Psoas muscle (tissue), 8 donors: ENCODE data around the gene TEK. TPM values are rescaled to one million over a fixed set of nuclear protein-coding genes. Genes with fewer than 3 reads are reported as not detected.
A peak's percentile ranks its signal among the peaks of the same experiment; 100 is the strongest.

Experiments used
- ATAC-seq, 4 donors: fragments of 200-7000 bp; cut with Tn5 transposase; one replicate each; pipeline ENCODE4 v1.9.1; 2020; ENCODE audit warnings: moderate library complexity in 3 of 4, mild to moderate bottlenecking in 2 of 4
- DNase-seq, 2 donors: peaks; one replicate each; pipeline ENCODE4 v3.0.0-alpha.2; 2020
- H3K27ac ChIP-seq: fragments of 200-600 bp; one replicate; pipeline ENCODE4 v1.8.0; 2022
- H3K27me3 ChIP-seq, 3 donors: fragments of 200-600 bp in 1 of 3; one replicate each; pipeline versions ENCODE4 v1.6.1 to v1.8.0; 2013 to 2022; ENCODE audit warnings: low read length in 2 of 3, mild to moderate bottlenecking in 2 of 3, moderate library complexity in 1 of 3; ENCODE audit not compliant: insufficient read depth in 3 of 3
- H3K36me3 ChIP-seq, 2 donors: fragments of 200-600 bp in 1 of 2; one replicate each; pipeline versions ENCODE4 v1.6.1 to v1.8.0; 2013 to 2022; ENCODE audit warnings: low read depth in 1 of 2, mild to moderate bottlenecking in 1 of 2, moderate library complexity in 1 of 2; ENCODE audit not compliant: insufficient read depth in 1 of 2
- H3K4me1 ChIP-seq: fragments of 200-600 bp; one replicate; pipeline ENCODE4 v1.8.0; 2022
- H3K4me3 ChIP-seq: fragments of 200-600 bp; one replicate; pipeline ENCODE4 v1.8.0; 2022; ENCODE audit warnings: mild to moderate bottlenecking
- H3K9me3 ChIP-seq: fragments of 200-600 bp; one replicate; pipeline ENCODE4 v1.8.0; 2022
- WGBS, 3 donors: extraction: QIAGEN DNeasy Blood & Tissue Kit; methylation state at CpG; one replicate each; pipeline versions ENCODE4 v1.1.6 to v1.1.7; 2013; 5-methylcytosine and 5-hydroxymethylcytosine counted together
- intact Hi-C, 2 donors: fragments of 100-400 bp; cut with DNase I; formaldehyde crosslinking; loops; one replicate each; pipeline versions ENCODE4 v1.11.0 to v1.14.2; 2022
- polyA plus RNA-seq, 3 donors: library from polyadenylated mRNA; stranded (reverse); fragments of 200-250 nt; gene quantifications; one replicate each; pipeline ENCODE4 v1.2.3, GENCODE V29; 2013
- total RNA-seq, 4 donors: library from RNA; stranded (reverse); fragmentation: NEBNext Ultra II Directional in 2 of 4; extraction: Animal tissue kit (Norgen Biotek cat#: 25700) in 2 of 4; gene quantifications; one replicate each; pipeline versions ENCODE4 v1.2.1 to v1.2.4, GENCODE V29; 2021 to 2023
- TF ChIP-seq, protein P1 (sequence below): fragments of 200-600 bp; IDR thresholded peaks from one replicate; pipeline ENCODE4 v1.8.0; 2022; ENCODE audit warnings: antibody characterized with exemption
- donor health status: healthy with polysubstance abuse.
- donor health status: DM: no; HTN: no; CAD: no; lungs with moderate emphysema.
- donor health status: Bipolar disorder and iron deficiency.
- donor health status: healthy.
- donor health status: DM: yes; HTN: yes; CAD: no.
- donor health status: DM: no; HTN: no; CAD: no.
- donor health status: DM: no; HTN: no; CAD: no.
- donor health status: DM: yes; HTN: yes; CAD: no.

The TEK gene
- total and polyA plus RNA-seq, 7 donors: 4.6 to 14.5 (median 7.1) TPM

DNA sequence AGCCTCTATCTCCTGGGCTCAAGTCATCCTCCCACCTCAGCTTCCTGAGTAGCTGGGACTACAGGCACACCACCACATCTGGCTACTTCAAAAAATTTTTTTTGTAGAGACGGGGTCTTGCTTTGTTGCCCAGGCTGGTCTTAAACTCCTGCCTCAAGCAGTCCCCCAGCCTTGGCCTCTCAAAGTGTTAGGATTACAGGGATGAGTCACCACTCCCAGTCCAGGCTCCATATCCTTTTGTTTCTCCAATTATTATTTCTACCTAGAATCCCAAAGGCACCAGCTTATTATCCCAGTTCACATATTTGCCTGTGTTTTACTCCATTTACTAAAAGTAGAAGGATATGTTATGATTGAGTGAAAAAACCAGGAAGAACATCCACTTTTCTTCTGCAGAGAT, 84.9 kb downstream of the TEK start:
- no peak for DNase-seq
- Histone ChIP-seq H3K9me3 (no peaks in the 10 kb centered on the region), H3K27ac (no peak overlapping the region), H3K36me3 (no peaks in the 10 kb centered on the region), H3K4me3 (no peak overlapping the region), H3K4me1 (no peaks in the 10 kb centered on the region), H3K27me3 (no peaks in the 10 kb centered on the region)
- TF ChIP-seq, protein P1, sequence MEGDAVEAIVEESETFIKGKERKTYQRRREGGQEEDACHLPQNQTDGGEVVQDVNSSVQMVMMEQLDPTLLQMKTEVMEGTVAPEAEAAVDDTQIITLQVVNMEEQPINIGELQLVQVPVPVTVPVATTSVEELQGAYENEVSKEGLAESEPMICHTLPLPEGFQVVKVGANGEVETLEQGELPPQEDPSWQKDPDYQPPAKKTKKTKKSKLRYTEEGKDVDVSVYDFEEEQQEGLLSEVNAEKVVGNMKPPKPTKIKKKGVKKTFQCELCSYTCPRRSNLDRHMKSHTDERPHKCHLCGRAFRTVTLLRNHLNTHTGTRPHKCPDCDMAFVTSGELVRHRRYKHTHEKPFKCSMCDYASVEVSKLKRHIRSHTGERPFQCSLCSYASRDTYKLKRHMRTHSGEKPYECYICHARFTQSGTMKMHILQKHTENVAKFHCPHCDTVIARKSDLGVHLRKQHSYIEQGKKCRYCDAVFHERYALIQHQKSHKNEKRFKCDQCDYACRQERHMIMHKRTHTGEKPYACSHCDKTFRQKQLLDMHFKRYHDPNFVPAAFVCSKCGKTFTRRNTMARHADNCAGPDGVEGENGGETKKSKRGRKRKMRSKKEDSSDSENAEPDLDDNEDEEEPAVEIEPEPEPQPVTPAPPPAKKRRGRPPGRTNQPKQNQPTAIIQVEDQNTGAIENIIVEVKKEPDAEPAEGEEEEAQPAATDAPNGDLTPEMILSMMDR: no peak
- ATAC-seq: no peak
- intact Hi-C loops: loop anchor here in 1 of 2 donors (10.0 kb wide), 1 partner anchor 81 kb away; no protein-coding TSS in a partner anchor
- 93 to 100% (median 95%) methylated on average over 1 of the region's 1 CpG for WGBS, 3 donors

DNA sequence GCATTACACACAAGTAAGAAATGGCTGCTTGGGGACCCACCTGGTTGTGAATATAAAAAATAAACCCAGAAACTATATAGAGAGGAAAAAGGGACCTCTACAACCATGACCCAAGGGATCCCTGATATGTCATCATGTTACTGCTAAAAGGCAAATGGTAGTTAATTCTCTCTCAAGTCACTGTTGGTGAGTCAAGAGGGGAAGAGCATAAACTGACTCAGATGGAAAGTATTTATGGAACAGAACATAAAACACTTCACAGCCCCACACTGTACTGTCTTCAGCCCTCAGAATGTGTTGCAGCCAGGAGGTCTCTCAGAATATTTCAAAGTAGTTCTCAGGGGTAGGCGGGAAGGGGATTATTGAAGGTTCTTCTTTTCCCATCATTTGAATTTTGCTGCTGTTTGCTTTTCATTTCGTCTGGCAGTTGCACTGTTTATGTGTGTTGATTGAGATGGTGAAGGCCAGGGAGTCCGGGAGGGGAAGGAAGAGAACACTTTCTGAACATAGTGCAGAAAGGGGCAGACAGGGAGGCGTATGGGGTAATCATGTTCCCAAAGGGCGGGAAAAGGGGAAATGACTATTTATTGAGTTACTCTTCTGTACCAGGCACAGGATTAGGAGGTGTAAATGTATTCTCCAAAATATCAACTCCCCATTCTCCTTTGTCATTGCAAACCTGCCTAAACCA, 85.5 kb downstream of the TEK start:
- no peaks in the 10 kb centered on the region for H3K4me1 ChIP-seq
- WGBS, 3 donors: 74 to 80% (median 77%) methylated on average over 5 of the region's 5 CpGs
- no peak for DNase-seq
- no peaks in the 10 kb centered on the region for H3K27me3 ChIP-seq
- no peaks in the 10 kb centered on the region for H3K36me3 ChIP-seq
- no peaks in the 10 kb centered on the region for H3K9me3 ChIP-seq
- peak in 1 of 4 donors; percentile 27 for ATAC-seq
- TF ChIP-seq, protein P1: no peak
- no peak overlapping the region for H3K4me3 ChIP-seq
- intact Hi-C loops: loop anchor here in 1 of 2 donors (5.0 to 10.0 kb wide), 2 partner anchors 80 to 167 kb away; no protein-coding TSS in a partner anchor
- no peak overlapping the region for H3K27ac ChIP-seq

DNA sequence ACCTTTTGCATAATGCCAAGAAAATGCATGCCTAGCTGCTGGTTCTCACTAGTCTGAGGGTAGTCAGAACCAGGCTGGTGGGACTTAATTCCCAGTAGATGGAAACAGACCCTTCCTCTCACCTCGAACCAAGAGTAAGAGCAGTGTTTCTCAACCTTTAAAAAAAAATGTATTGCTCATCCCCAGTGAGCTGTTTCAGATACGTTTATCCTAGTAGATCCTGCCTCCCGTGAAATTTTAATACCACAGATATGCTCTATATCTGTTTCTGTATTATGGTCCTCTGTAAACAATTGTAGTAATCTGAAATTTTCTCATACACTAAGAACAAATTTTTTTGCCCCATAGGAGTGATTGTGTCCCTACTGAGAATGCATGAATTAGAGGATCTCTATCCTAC, 86.2 kb downstream of the TEK start:
- no peaks in the 10 kb centered on the region for H3K4me1 ChIP-seq
- no peak for ATAC-seq
- no peak for DNase-seq
- H3K36me3 ChIP-seq: no peaks in the 10 kb centered on the region
- TF ChIP-seq, protein P1: no peak
- intact Hi-C loops: loop anchor here in 1 of 2 donors (5.0 to 10.0 kb wide), 2 partner anchors 80 to 168 kb away; no protein-coding TSS in a partner anchor
- WGBS, 3 donors: 66 to 74% (median 68%) methylated on average over 3 of the region's 3 CpGs
- H3K27ac ChIP-seq: no peak overlapping the region
- H3K27me3 ChIP-seq: no peaks in the 10 kb centered on the region
- no peak overlapping the region for H3K4me3 ChIP-seq
- H3K9me3 ChIP-seq: no peaks in the 10 kb centered on the region

DNA sequence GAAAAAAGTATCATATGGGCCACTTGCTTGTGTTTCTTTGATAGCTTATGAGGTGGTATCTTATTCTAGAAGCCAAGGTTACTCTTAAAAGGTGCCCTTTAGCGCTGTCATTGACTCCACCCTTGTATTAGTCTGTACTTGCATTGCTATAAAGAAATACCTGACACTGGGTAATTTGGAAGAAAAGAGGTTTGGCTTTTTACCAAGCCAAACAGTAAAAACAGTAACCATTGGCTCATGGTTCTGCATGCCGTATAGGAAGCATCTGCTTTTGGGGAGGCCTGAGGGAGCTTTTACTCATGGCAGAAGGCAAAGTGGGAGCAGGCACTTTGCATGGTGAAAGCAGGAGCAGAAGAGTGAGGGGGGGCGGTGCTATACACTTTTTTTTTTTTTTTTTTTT, 87.4 kb downstream of the TEK start:
- H3K4me1 ChIP-seq: no peaks in the 10 kb centered on the region
- TF ChIP-seq, protein P1: no peak
- no peak overlapping the region for H3K4me3 ChIP-seq
- no peak overlapping the region for H3K27ac ChIP-seq
- 92 to 94% (median 93%) methylated on average over 3 of the region's 3 CpGs for WGBS, 3 donors
- intact Hi-C loops: loop anchor here in 1 of 2 donors (5.0 to 10.0 kb wide), 2 partner anchors 78 to 169 kb away; no protein-coding TSS in a partner anchor
- no peaks in the 10 kb centered on the region for H3K36me3 ChIP-seq
- H3K9me3 ChIP-seq: no peaks in the 10 kb centered on the region
- DNase-seq (no peak), ATAC-seq (no peak)
- H3K27me3 ChIP-seq: no peaks in the 10 kb centered on the region
